GM18507 (cell line): ENCODE results near the gene ZCCHC2.

ENCODE experiments used
- DNase-seq: peaks from one replicate; pipeline ENCODE4 v3.0.0; 2011; ENCODE audit warnings: low read depth; ENCODE audit not compliant: insufficient read length; ENCODE audit errors: extremely low spot score
- FAIRE-seq: peaks from 2 replicates; lab custom pipeline; 2011; peaks lifted over from hg19 to GRCh38; lab: Jason Lieb, UNC

The ZCCHC2 gene

DNA sequence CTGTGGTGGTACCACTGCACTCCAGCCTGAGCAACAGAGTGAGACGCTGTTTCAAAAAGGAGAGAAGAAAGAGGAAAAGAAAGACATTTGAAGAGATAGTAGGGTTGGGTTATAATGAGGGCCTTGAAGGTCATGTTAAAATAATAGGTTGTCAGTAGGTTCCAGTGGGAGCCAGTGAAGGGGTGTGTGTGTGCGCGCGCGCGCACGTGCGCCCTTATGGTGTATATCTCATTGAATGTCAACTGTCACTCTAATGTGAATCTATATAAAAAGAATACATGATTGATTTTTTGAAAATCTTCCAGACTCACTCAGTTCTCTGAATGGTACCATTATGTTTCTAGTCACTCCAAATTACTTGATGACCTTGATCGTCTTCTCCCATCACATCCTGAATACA is 9.1 kb downstream of the ZCCHC2 start:
- DNase-seq (no peak), FAIRE-seq (no peak)

DNA sequence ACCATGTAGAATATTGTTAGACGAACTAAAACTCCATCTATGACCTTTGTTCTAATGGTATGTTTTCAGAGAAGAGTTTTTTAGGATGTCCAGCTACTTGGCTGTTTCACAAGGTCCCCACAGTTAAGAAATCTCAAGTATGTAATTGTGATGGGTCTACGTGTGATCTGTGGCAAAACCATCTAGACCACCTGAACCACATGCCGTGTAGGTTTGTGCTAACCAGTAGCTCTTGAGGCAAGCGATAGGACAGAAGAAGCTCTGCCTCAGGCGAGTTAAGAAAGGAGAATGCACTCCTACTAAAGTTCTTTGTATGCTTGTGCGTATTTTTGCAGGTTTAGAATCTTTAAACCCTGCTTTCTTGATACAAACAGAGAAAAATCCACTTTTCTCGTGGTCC is 13.2 kb downstream of the ZCCHC2 start:
- DNase-seq (no peak), FAIRE-seq (no peak)

DNA sequence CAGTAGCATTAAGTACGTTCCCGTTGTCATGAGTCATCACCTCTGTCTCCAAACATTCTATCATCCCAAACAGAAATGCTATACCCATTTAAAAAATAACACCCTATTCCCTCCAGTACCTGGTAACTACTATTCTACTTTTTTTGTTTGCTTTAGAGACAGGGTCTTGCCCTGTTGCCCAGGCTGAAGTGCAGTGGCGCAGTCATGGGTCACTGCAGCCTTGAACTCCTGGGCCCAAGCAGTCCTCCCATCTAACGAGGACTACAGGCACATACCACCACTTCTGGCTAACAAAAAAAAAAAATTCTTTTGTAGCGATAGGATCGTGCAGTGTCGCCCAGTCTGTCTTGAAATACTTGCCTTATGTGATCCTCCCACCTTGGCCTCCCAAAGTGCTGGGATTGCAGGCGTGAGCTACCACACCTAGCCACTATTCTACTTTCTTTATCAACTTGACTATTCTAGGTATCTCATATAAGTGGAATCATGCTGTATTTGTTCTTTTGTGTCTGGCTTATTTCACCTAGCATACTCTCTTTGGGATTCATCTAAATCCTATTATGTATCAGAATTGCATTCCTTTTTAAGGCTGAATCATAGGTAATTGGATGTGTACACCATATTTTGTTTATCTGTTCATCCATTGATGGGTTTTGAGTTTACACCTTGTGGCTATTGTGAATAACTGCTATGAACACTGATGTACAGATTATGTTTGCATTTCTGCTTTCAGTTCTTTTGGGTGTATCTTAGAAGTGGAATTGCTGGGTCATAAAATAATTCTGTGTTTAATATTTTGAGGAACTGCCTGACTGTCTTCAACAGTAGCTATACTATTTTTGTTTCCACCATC is 14.4 kb downstream of the ZCCHC2 start:
- DNase-seq: no peak
- FAIRE-seq: no peak

DNA sequence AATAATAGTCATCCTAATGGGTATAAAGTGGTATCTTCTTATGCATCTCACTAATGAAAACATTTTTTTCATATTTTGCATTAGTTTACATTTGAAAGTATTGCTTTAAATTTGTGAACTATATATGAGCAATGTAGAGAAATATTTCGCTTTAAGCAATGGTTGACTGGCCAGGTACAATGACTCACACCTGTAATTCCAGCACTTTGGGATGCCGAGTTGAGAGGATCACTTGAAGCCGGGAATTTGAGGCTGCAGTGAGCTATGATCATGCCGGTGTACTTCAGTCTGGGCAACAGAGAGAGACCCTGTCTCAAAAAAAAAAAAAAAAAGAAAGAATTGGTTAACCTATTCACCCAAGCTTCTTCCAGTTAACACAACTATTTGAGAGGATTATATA is 15.1 kb downstream of the ZCCHC2 start:
- no peak for FAIRE-seq
- DNase-seq: no peak

DNA sequence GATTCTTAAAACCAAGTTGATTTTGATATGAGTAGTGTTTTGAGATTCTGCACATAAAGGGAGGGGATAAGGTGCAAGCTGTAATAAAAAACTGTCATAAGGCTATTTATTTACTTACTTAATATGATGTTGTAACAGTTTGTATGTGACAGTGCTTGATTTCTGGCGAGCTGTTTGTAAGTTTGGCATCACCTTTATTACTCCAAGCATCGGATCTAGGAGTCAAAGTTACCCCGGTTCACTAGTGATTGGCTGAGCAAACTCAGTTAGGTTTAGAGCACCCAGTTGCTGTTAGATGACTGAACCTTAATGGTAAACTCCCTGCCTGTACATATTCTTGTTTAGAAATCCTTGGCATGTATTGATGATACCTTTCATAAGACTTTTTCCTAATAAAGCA is 16.1 kb downstream of the ZCCHC2 start:
- FAIRE-seq (no peak), DNase-seq (no peak)

DNA sequence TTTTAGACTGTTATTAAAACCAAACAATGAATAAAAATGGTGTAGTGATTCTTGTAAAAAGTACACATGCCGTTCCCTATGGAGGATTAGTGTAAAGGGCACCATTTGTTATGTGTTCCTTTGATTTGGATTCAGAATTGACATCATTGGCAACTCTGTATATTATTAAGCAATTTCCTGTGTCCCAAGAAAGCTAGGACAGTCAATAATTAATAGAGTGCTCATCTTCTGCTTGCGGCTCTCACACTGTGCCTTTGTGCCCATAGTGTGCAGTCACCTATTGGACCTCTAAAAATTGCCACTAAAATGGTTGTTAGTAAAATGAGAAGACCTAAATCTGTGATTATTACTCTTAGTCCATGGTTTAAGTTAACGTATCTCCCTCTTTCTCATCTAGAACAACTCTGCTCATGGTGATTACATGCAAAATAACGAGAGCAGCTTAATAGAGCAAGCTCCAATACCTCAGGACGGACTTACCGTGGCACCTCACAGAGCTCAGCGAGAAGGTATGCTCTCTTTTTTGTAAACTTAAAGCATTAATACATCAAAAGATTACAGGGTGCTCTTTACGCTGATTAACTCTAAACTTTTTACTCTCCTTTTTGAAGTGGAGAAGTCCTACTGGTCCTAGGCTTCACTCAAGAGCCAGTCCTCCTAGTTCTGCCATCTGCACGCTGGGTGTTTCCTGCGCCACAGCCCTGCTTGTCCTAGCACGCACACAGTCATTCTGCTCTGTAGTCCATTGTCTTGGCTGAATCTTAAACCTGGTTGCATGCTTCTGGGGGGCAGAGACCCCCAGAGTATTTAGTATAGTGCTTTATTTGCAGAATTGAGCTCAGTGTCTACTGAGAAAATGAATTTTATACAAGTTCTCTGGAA is 16.7 kb downstream of the ZCCHC2 start:
- DNase-seq (no peak), FAIRE-seq (peak; percentile 35)

DNA sequence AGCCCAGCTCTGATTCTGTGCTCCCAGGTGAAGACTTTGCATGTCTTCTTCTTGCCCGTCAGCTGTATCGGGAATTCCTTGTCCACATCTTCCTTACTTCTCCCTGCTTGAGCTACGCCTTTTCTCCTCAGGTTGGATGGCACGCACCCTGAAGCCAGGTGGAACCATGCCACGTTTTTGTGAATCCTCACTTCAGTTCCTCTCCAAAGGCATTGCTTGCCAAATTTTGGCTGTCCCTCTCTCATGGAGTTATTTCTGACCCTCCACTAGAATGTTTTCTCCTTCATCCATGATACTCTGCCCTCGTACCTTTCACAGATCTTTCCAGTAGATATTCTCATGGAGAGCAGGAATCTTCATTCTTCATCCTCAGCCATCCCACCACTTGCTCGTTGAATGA is 20.2 kb downstream of the ZCCHC2 start:
- no peak for FAIRE-seq
- no peak for DNase-seq

DNA sequence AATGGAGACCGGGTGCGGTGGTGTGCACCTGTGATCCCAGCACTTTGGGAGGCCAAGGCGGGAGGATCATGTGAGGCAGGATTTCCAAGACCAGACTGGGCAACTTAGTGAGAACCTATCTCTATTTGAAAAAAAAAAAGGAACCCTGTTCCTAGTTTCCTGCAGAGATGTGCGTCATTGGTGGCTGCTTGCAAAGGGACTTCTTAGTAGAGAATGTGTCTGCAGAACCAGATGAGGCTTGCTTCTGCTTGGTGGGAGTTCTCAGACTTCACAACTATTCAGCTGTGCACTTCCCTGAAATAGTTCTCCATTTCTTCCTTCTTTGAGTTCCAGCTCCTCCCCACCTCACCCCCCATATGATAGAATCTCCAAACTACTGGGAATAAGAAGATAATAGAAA is 22.3 kb downstream of the ZCCHC2 start:
- DNase-seq: no peak
- FAIRE-seq: no peak

DNA sequence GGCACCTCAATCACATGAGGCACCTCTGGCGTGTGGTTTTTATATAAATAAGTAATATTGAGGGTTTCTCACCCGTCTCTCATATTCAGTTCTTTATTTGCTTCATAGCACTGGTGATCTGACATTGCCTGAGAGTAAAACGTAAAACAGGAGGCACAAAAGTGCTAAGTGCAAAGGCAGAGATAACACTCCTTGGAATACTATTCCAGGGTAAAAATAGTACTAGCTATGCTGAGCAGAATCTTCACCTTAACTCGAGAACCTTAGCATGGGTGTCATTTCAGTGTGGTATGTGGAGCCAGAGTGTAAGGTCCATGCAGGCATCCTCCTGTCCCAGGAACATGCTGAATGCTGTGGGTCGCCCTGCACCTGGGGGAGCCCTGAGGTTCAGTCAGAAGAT is 26.9 kb downstream of the ZCCHC2 start:
- FAIRE-seq (no peak), DNase-seq (no peak)

DNA sequence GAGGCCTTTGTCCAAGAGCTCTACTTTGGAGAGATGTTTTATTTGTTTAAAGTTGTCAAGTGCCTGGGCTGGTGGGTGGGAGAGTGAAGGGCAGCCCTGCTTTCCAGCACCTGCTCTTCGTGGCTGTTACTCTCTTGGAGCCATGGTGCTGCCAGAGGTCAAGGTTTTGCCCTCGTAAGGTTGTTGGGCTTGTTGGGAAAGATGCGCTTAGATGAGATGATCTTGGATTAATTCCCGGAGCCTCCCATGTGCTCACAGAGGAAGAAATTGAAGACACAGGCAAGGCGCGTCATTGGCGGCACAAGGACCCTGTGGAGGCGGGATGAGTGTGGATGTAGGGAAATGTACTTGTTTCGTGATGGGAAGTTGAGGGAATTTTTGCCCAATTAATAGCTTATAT is 27.9 kb downstream of the ZCCHC2 start:
- no peak for FAIRE-seq

DNA sequence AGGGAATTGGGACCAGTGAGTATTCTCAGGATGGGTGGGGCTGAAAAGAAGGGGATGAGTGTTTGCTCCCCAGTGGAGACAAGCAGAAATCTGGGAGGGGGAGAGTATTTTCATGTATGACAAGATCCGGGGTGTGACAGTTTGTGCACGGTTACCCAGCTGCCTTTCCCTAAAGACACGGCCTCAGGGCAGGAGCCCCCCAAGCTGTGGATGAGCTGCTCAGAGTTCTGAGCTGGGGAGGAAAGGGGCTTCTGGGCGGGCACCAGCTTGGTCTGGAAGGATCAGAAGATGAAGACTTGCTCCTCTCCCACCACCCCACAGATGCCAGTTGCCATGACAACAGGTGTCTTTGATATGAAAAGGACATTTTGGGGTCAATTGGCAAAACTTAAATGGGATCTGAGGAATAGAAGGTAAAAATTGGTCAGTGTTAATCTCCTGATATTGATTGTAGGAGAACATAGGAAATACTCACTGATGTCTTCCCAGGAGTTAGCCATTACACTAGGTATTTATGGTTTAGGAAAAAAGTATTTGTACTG is 29.2 kb downstream of the ZCCHC2 start:
- no peak for FAIRE-seq
- no peak for DNase-seq

More for the DNA sequence above, 27.9 kb downstream of the ZCCHC2 start:
- DNase-seq: no peak

DNA sequence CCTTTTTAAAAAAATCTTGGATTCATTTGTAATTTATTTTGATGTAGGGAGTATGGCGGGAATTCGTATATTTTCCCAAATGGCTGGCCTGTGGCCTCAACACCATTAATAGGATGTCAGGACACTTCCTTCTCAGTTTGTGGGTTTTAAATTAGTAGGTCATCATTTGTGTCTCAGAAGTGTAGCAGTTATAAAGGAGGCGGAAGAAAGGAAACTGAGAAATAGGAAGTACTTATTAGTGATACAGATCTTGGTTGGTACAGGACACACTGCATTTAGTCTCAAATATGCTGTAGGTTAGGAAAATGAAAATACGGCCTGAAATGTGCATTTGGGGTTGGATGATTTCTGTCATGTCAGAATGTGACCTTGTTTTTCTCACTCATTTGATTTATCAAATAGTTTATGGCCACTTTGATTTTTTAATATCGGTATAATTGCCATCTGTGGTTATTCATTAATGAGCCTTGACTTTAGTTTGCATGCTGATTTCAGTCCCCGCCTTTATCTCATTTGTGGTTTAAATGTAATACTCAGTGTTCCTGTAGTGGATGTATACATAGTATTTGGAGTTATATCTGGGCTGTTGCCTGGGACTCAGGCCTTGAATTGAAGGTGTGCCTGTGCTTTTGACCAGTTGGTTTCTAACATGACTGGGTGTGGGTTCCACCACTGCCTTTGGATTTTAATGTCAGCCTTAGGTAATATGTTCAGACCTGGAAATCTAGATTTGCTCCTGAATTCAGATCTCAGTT is 31.4 kb downstream of the ZCCHC2 start:
- FAIRE-seq: peak; percentile 69
- no peak for DNase-seq

DNA sequence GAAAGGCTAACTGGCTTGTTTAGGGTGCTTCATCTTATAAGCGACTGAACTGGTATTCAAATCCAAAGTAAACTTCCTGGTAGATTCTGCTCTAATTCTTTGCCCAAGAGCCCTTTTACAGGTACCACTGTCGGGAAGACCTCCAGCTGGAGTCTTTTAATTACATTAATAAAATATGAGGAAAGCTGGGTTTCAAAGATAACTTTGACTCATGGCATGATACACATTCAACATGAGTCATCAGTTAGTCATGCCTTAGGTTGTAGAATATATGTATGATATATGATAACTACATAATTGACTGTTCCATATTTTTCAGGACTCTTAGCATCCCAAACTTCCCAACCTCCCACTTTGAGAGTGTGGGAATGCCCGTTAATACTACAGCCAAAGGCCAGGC is 32.3 kb downstream of the ZCCHC2 start:
- no peak for FAIRE-seq
- no peak for DNase-seq

DNA sequence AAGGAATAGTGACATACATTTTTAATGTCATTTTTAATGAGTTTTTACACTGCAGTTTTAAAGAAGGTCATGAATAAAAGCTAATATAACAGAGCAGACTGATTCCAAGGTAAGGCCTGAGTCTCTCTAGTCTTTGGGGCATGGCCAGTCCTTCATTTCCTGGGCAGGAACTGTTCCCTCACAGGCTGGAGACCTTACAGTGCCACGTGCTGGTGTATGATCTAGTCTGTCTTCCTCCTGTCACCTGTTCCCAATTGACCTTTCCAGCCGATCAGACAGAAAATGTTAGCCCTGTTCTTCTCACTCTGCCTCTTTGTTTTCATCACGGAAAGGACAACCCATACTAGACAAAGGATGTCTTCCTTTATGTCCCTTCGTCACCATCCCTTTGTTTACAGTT is 33.6 kb downstream of the ZCCHC2 start:
- DNase-seq (no peak), FAIRE-seq (no peak)

DNA sequence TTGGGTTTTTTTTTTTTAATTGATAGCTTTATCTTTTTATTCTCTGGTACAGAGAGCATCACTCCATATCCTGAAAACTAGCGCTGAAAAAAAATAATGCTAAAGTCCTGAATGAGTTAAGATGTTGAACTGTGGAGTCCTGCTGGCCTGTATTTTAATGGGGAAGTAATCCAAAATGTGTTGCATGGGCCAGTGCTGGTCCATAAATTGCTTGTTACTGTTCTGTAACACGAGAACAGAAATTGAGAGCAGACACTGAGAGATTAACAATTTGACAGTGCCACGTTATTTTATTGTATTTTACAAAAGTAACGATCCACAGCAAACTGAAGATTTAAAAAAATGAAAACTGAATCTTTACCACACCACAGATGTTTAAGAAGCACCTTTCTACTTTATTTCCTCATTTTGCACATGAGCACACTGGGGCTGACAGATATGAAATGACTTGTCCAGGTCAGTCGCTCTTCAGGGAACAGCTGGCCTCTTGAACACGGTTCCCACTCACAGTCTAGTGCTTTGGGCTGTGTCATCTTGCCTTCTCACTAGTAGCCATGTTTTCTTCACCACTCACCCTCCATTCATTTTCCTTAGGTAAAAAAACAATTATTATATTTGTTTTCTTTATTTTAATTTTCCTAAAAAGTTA is 35.3 kb downstream of the ZCCHC2 start:
- FAIRE-seq: peak; percentile 70
- DNase-seq: no peak

DNA sequence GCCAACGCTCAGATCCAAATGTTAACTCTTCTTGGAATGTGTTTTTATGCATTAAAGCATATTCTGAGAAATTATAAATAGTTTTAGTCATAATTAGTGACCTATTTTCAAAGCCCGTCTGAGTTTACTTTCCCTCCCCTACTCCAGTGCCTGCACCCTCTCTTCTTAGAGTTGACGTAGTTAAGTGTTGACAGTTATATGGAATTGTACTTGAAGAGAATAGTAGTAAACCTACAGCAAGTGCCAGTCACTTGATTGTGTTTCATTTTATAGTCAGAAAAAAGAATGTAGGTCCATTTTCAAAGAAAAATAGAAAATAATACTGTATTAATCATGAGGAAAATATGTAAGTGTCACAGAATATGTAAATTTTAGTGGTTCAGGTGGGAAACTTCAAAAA is 41.2 kb downstream of the ZCCHC2 start:
- FAIRE-seq (no peak), DNase-seq (no peak)

DNA sequence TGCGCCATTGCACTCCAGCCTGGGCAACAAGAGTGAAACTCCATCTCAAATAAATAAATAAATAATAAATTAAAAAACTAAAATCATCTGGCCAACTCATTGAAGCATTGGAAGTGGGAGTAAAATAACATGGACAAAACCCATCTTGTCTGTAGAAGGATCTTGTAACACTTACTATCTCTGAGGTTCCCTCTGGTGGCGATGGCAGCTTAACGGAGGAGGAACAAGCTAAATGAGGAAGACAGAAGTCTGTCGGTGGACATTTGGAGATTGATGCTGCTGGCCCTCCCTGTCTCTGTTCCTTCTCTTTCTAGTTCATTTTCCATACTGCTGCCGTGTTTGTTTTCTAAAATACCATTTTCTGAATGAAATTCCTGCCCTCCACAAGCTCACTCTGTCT is 43.4 kb downstream of the ZCCHC2 start:
- FAIRE-seq (no peak), DNase-seq (no peak)

DNA sequence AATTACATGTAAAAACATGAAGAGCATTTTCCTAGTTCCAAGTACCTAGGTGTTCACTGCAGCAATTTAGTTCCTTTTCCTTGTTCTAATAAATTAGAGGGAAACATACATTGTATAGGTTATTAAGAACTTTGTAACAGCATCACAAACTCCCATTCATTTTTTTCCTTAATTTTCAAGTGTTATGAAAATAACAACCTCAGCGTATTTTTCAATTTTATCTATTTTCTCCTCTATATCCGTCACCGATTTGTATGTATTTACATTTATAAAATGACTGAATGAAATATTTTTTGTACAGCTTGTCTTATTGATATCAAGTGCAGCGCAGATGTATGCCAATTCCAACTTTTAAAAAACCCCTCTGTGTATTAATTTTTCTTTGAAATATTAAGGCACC is 44.0 kb downstream of the ZCCHC2 start:
- FAIRE-seq: no peak

DNA sequence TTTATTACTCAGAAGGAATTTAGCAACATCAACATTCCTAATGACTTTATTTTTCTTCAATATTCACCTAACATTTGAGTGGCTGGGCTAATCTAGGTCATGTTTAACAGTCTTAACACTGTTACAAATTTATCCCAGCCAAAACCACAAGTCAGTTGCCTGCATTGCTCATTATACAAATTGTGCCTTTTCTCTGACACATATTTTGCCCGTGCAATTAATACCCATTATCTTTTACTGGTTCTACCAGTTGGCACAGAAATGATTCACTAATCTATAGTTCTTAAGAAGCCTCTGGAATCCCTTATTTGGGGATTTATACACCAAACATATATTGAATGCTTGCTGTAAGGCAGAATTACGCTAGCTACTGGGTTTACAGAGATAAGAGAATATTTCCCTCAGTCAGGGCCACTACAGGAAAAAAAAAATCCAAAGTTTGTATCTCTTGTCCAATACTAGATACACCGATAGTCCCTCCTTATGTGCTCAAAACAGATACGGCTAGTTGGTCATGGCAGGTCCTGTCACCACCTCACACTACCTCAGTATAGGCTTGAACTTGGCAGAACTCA is 46.3 kb downstream of the ZCCHC2 start:
- DNase-seq (no peak), FAIRE-seq (peak; percentile 12)

More for the DNA sequence above, 44.0 kb downstream of the ZCCHC2 start:
- no peak for DNase-seq
